ENCODE measurements around the gene SH3TC2. TPM values are rescaled to one million over a fixed set of nuclear protein-coding genes. Genes with fewer than 3 reads are reported as not detected.

Gene SH3TC2
- total and polyA plus RNA-seq, 2 of the 4 experiments (the other 2 are of a cell fraction): 3.4 to 7.9 TPM

- dilution Hi-C loops (cut with HindIII; ENCODE audit: low sequenced_read_pairs, unreplicated experiment): no loop called here
- peak overlapping the region; percentile 27 for H4K5ac ChIP-seq (ENCODE audit: low read depth, low read length)
- intact Hi-C loops (cut with micrococcal nuclease): no loop called here
- H2BK120ac ChIP-seq (ENCODE audit: low read depth, low read length): peak overlapping the region; percentile 99
- peak overlapping the region; percentile 58 for H3K56ac ChIP-seq (ENCODE audit: extremely low read depth, insufficient read depth, low read length)
- TF ChIP-seq BHLHE40 (IDR thresholded peaks at IDR 0.05; ENCODE audit: low read depth, low read length) (no peak), CHD1 (IDR thresholded peaks at IDR 0.05; ENCODE audit: low read depth, low read length) (no peak), USF2 (IDR thresholded peaks at IDR 0.05; ENCODE audit: low read depth, low read length) (no peak), RCOR1 (IDR thresholded peaks at IDR 0.05; ENCODE audit: insufficient replicate concordance, low read length) (no peak), SMC3 (IDR thresholded peaks at IDR 0.05; ENCODE audit: low read depth, low read length) (no peak), CTCF (conservative IDR thresholded peaks at IDR 0.05; ENCODE audit: low read depth, low read length) (no peak), MAZ (IDR thresholded peaks at IDR 0.05; ENCODE audit: borderline replicate concordance, low read depth, low read length) (no peak), MAFK (IDR thresholded peaks at IDR 0.05; ENCODE audit: low read depth, low read length) (no peak), RFX5 (IDR thresholded peaks at IDR 0.05; ENCODE audit: low read depth, low read length) (no peak), NFE2L2 (IDR thresholded peaks at IDR 0.05; ENCODE audit: low read depth, low read length) (no peak), POLR2A (IDR thresholded peaks at IDR 0.05; ENCODE audit: low read depth, low read length) (no peak), ELK1 (IDR thresholded peaks at IDR 0.05; ENCODE audit: borderline replicate concordance, low read depth, low read length) (no peak)
- H2AFZ ChIP-seq (replicated peaks; ENCODE audit: low read length, poor library complexity): peak overlapping the region; percentile 16
- H2BK20ac ChIP-seq (ENCODE audit: low read depth, low read length): peak overlapping the region; percentile 97
- H3K9me1 ChIP-seq (ENCODE audit: insufficient read depth, low read length): peaks cover 16% of the 10 kb centered on the region
- peak overlapping the region; percentile 96 for H4K91ac ChIP-seq (ENCODE audit: insufficient read depth, low read depth, low read length)
- peak overlapping the region; percentile 77 for H3K18ac ChIP-seq (ENCODE audit: low read depth, low read length)
- peaks cover 26% of the 10 kb centered on the region for H3K4me1 ChIP-seq (ENCODE audit: control insufficient read depth, insufficient read depth, low read length)
- in situ Hi-C loops (cut with MboI; ENCODE audit: low sequenced_read_pairs): no loop called here
- H3K36me3 ChIP-seq (ENCODE audit: control insufficient read depth, insufficient read depth, low read length): no peaks in the 10 kb centered on the region
- ChIA-PET POLR2A (ENCODE audit: unreplicated experiment) (no interaction called here), CTCF (interaction anchor here (0.9 kb wide), 1 partner anchor 15 kb away, joined by 5 read pairs; no protein-coding TSS in a partner anchor)
- no peaks in the 10 kb centered on the region for H4K20me1 ChIP-seq (ENCODE audit: insufficient read depth, low read length)
- H3K4me2 ChIP-seq (ENCODE audit: low read depth, low read length): no peak overlapping the region
- no peak overlapping the region for H3K4me3 ChIP-seq (ENCODE audit: insufficient read depth, low read depth, low read length)
- peak overlapping the region; percentile 66 for H3K14ac ChIP-seq (replicated peaks; ENCODE audit: low read depth, low read length)
- H2BK5ac ChIP-seq (ENCODE audit: low read depth, low read length, poor library complexity, severe bottlenecking): peak overlapping the region; percentile 74
- H2AK9ac ChIP-seq (replicated peaks; ENCODE audit: low read depth, low read length, poor library complexity): peak overlapping the region; percentile 84
- peak overlapping the region; percentile 94 for H2AK5ac ChIP-seq (ENCODE audit: low read depth, low read length)
- H3K27ac ChIP-seq (ENCODE audit: insufficient read depth, low read length): peak overlapping the region; percentile 79
- peak overlapping the region; percentile 87 to 95 for H4K8ac ChIP-seq (ENCODE audit: low read depth in 2 of 2, low read length in 2 of 2)
- DNase-seq: no peak
- H3K4ac ChIP-seq (ENCODE audit: low read depth, low read length): peak overlapping the region; percentile 97
- no peaks in the 10 kb centered on the region for H3K9me3 ChIP-seq (ENCODE audit: control insufficient read depth, insufficient read depth, low read length)
- no TSS peak for BruUV-seq (replicated peaks)
- 90% methylated on average over 2 of the region's 4 CpGs; no CpG with 5 or more reads in 1 of the 2 experiments for WGBS, 2 experiments (ENCODE audit: extremely low coverage in 2 of 2, insufficient read length in 1 of 2)
- H3K27me3 ChIP-seq (ENCODE audit: control insufficient read depth, insufficient read depth, low read length): no peaks in the 10 kb centered on the region
- H3K9ac ChIP-seq (ENCODE audit: low read depth, low read length): no peak overlapping the region
- ATAC-seq (ENCODE audit: low read depth): no peak
- peak overlapping the region; percentile 77 for H3K23ac ChIP-seq (ENCODE audit: low read depth, low read length)
- H2BK15ac ChIP-seq (ENCODE audit: low read depth, low read length): peak overlapping the region; percentile 93
- H3K79me1 ChIP-seq (ENCODE audit: low read depth in 1 of 2, low read length in 2 of 2): no peaks in the 10 kb centered on the region
Observed at GRCh38 chr5:148972396-148972795, 90.5 kb downstream of the SH3TC2 start.

Data from IMR-90 (cell line).